AG08395 (cell line): ENCODE data around the gene DQX1.
A peak's percentile ranks its signal among the peaks of the same experiment; 100 is the strongest.

Experiments used
- DNase-seq: peaks from one replicate; pipeline ENCODE4 v3.0.0; 2012; ENCODE audit warnings: mixed read lengths, low spot score

The DQX1 gene

GRCh38 chr2:74511104-74511989 lies 14.7 kb downstream of the DQX1 start:
- no peak for DNase-seq

- no peak for DNase-seq
Observed at GRCh38 chr2:74510272-74510671, 15.8 kb downstream of the DQX1 start.

GRCh38 chr2:74507926-74508520 lies 18.0 kb downstream of the DQX1 start:
- peak; percentile 77 for DNase-seq

GRCh38 chr2:74507145-74507925 lies 18.7 kb downstream of the DQX1 start, which contains the start of gene PCGF1:
TSS of gene PCGF1 (minus strand) at chr2:74507695. CDS start at chr2:74507668, 27 bp downstream.
- peak; percentile 98 for DNase-seq

GRCh38 chr2:74505448-74506246 lies 20.4 kb downstream of the DQX1 start:
- no peak for DNase-seq

GRCh38 chr2:74504591-74504990 lies 21.4 kb downstream of the DQX1 start:
- DNase-seq, result no peak

GRCh38 chr2:74503506-74504475 lies 22.2 kb downstream of the DQX1 start:
- no peak for DNase-seq

GRCh38 chr2:74502720-74503505 lies 23.1 kb downstream of the DQX1 start:
- peak; percentile 83 for DNase-seq

- no peak for DNase-seq
Observed at GRCh38 chr2:74502147-74502719, 23.8 kb downstream of the DQX1 start.

- no peak for DNase-seq
Observed at GRCh38 chr2:74501335-74502071, 24.5 kb downstream of the DQX1 start.

- DNase-seq, result no peak
Observed at GRCh38 chr2:74500578-74500946, 25.5 kb downstream of the DQX1 start.

- no peak for DNase-seq
Observed at GRCh38 chr2:74499940-74500577, 26.0 kb downstream of the DQX1 start.

- no peak for DNase-seq
Observed at GRCh38 chr2:74499267-74499939, 26.6 kb downstream of the DQX1 start, which contains the start of gene LBX2. TSS of gene LBX2 (minus strand) at chr2:74499603. CDS start at chr2:74499537, 66 bp downstream.

GRCh38 chr2:74498500-74499266 lies 27.3 kb downstream of the DQX1 start:
- DNase-seq, result peak; percentile 21

GRCh38 chr2:74497777-74498499 lies 28.1 kb downstream of the DQX1 start:
- DNase-seq, result no peak
